Measurements from ENCODE around the gene GHRHR.

The GHRHR gene

GRCh38 chr7:30985756-30986155 lies 22.0 kb downstream of the GHRHR start:
- no peak for DNase-seq (ENCODE audit: low spot score)

- DNase-seq (ENCODE audit: low spot score), result no peak
Observed at GRCh38 chr7:30986331-30986730, 22.6 kb downstream of the GHRHR start.

- DNase-seq (ENCODE audit: low spot score), result no peak
Observed at GRCh38 chr7:30986738-30987137, 23.0 kb downstream of the GHRHR start.

- no peak for DNase-seq (ENCODE audit: low spot score)
Observed at GRCh38 chr7:30987178-30987577, 23.4 kb downstream of the GHRHR start.

- no peak for DNase-seq (ENCODE audit: low spot score)
Observed at GRCh38 chr7:30987936-30988335, 24.2 kb downstream of the GHRHR start.

GRCh38 chr7:30988351-30989005 lies 24.7 kb downstream of the GHRHR start:
- DNase-seq (ENCODE audit: low spot score), result no peak

DNA sequence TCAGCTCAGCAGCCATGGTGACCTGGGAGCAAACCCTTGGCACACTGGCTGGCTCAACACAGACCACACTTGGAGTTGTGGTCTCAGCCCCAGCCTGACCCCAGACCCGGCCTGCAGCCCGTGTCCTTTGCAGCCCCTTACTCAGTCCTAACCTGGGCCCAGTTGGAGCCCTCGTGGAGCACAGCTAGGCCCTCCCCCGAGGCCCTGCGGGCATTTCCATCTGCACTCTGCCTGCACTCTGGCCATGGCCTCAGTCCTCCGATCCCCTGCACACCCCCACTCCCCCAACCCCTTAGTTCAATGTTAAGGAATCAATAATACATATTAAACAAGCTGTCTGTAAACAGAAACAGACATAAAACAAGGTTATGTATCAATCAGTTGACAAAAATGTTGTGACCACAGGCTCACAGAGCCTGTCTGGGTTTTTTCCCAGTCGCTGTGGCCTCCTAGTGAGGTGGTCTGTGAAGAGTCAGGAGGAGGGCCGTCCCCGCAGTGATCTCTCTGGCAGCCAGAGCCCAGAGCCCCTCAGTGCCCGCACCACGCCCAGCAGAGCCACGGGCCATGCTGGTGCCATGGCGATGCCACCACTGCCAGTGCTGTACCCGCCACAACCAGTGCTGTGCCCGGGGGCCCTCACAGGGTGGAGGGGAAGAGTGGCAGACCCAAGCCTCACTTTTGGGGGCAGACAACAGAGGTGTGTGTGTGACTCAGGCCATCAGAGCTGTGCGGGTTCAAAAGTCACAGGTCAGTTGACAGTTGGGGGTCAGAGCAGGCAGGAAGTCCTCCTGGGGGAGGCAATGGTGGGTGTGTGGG lies 25.5 kb downstream of the GHRHR start:
- DNase-seq (ENCODE audit: low spot score), result no peak

- DNase-seq (ENCODE audit: low spot score), result no peak
Observed at GRCh38 chr7:30989824-30990672, 26.3 kb downstream of the GHRHR start.

DNA sequence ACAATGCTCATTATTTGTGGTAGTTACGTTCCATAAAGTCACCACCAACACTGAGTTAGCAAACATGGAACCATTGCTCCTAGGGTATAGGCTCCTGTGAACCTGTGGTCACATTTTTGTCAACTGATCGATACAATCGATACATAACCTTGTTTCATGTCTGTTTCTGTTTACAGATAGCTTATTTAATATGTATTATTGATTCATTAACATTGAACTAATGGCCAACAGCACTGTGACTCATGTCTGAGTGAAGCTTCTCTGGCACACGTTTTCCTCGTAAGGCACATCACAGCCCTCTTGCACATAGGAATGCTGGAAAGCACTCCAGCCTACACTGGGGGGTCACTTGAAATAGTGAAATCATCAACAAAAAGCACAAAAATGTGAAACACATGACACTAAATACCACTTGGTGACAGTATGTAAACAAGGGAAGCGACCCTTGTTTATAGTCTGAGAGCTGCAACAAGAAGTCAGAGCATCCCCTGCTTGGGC lies 27.0 kb downstream of the GHRHR start:
- no peak for DNase-seq (ENCODE audit: low spot score)

GRCh38 chr7:30992414-30992813 lies 28.7 kb downstream of the GHRHR start:
- DNase-seq (ENCODE audit: low spot score), result no peak

DNA sequence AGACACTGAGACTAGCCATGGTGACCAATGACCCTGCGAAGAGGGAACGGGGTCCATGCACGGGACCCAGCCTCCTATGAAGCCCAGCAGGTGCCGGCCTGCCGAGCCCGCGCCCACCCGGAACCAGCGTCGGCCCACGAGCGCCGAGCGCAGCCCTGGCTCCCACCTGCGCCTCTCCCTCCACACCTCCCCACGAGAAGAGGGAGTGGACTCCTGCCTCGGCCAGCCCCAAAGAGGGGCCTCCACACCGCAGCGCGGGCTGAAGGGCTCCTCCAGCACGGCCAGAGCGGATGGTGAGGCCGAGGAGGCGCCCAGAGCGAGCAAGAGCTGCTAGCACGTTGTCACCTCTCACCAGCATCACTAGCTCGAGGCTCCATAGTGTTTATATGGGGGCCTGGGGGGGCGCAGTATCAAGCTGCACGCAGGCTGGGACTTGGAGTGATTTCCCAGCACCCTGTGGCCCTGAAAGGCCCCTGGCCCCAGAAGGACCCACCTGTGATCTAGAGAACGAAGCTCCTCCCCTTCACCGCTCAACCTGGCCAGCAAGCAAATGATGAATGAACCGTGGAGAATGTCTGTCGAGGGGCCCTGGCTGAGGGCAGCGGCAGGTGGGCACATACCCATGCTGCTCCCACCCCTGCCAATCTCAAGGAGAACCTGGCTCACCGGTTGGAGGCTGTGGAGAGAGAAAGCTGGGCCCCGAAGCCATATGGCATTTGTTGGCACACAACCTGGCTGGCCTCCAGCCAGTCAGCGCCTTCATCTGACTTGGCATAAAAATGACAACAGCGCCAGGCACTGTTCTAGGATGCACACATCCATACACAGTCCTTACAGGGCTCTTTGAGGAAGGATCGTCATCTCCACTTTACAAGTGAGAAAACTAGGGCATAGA lies 30.7 kb downstream of the GHRHR start:
- DNase-seq (ENCODE audit: low spot score), result no peak

GRCh38 chr7:30995536-30995935 lies 31.8 kb downstream of the GHRHR start:
- no peak for DNase-seq (ENCODE audit: low spot score)

GRCh38 chr7:30996256-30996655 lies 32.5 kb downstream of the GHRHR start:
- DNase-seq (ENCODE audit: low spot score), result no peak

DNA sequence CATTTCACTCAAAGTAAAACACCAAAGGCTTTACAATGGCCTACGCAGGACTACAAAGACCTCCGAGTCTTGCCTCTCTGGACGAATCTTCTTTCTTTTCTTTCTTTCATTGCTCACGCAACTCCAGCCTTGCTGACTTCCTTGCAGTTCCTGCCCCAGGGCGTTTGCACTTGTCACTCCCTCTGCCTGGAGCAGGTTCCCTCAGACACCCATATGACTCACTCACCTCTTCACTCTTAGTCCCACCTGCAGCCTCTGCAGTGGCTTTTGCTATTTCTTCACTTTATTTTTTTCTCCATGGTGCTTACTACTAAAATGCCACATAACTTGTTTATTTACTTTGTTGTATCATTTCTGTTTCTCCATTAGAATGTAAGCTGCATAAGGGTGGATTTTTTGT lies 33.1 kb downstream of the GHRHR start:
- no peak for DNase-seq (ENCODE audit: low spot score)

DNA sequence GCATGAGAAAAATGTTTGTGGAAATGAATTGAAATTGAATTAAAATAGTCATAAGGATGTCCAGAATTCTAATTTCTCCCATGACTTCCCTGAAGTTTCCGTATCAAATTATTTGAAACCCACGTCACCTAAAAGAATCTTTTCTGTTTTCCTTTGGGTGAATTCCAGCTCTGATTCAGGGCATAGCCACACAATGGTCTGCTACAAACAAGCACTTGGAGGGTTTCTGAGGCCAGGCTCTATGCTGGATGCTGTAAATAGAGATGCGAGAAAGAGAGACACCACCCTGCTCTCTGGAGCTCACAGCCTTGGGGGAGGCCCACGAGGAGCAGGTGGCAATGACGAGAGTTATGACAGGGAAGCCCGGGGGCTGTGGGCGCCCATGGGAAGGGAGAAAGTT lies 33.6 kb downstream of the GHRHR start:
- no peak for DNase-seq (ENCODE audit: low spot score)

GRCh38 chr7:30998180-30998579 lies 34.4 kb downstream of the GHRHR start:
- no peak for DNase-seq (ENCODE audit: low spot score)

DNA sequence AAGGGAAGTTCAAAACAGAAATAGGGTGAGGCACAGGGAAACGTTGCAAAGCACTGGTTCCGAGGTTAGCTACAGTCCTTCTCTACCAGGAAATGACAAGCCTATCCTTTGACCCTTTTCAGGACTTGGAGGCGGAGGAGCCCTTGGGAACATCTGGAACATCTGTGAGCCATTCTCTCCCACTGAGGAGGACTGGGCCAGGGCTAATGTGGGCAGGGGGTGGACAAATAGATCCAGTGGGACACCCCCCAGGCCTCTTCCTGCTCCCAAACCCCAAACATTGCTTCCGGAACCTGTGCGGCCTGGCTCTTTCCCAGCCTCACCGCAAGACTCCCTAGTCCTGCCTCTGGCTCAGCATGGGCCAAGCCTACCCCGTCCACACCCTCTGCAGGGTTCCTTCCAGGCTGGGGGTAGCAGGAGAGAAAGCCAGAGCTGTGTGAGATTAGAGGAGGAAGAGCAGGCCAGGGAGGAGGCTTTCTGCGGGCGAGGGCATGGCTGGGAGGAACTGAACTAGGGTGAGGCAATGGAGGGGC lies 36.5 kb downstream of the GHRHR start:
- no peak for DNase-seq (ENCODE audit: low spot score)

GRCh38 chr7:31000779-31001178 lies 37.0 kb downstream of the GHRHR start:
- no peak for DNase-seq (ENCODE audit: low spot score)

DNA sequence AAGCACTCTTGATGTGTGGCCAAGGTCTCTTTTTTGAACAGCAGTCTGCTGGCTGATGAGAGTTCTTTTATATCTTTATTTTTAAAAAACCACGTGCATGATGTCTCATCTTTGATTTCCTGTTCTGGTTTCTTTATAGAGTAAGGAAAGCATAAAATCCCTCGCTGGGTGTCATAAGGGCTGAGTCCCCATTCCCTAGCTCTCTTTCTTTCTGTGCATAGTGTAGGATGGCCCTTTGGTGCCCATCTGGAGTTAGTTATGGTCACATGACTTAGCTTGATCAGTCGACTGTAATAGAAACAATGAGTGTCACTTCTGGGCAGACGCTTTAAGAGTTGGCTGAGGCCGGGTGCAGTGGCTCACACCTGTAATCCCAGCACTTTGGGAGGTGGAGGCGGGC lies 38.5 kb downstream of the GHRHR start:
- DNase-seq (ENCODE audit: low spot score), result no peak

- DNase-seq (ENCODE audit: low spot score), result no peak
Observed at GRCh38 chr7:31003097-31003496, 39.3 kb downstream of the GHRHR start.

- DNase-seq (ENCODE audit: low spot score), result no peak
Observed at GRCh38 chr7:31003721-31004120, 40.0 kb downstream of the GHRHR start.
